Hematopoietic multipotent progenitor cell treated with erythropoietin and hydrocortisone succinate and interleukin-3 and kit ligand, for 15 days (in vitro differentiated cells): ENCODE measurements around the gene GTSE1.

Experiments
- DNase-seq: peaks from one replicate; pipeline ENCODE4 v3.0.0-alpha.2; 2015; ENCODE audit warnings: low spot score

GTSE1 gene

DNA sequence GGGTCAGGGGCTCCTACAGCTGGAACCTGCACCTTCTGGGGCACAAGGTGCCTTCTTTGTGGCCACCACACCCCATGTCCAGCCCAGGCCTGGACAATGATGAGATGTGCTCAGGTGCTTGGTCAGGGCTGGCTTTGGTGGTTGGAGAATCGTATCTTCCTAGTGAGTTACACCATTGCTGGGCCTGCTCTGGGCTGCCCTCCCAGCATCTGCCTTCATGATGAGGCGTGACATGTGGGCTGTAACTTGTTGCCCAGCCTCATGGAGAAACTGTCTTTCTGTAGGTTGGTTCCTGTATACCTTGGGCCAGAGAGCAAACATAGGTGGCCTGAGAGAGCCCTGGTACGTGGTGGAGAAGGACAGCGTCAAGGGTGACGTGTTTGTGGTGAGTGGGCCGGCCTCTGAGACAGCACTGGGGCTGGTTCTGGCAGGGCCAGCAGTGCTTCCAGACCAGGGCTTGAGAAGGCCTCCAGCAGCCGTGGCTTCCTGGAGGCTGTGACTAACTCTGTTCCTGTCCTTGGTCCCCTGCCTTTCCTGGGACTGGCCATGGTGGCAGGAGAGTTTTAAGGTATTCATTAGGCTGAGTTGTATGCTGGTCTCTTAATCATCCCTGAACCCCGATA is 56.9 kb downstream of the GTSE1 start:
- DNase-seq, result no peak

DNA sequence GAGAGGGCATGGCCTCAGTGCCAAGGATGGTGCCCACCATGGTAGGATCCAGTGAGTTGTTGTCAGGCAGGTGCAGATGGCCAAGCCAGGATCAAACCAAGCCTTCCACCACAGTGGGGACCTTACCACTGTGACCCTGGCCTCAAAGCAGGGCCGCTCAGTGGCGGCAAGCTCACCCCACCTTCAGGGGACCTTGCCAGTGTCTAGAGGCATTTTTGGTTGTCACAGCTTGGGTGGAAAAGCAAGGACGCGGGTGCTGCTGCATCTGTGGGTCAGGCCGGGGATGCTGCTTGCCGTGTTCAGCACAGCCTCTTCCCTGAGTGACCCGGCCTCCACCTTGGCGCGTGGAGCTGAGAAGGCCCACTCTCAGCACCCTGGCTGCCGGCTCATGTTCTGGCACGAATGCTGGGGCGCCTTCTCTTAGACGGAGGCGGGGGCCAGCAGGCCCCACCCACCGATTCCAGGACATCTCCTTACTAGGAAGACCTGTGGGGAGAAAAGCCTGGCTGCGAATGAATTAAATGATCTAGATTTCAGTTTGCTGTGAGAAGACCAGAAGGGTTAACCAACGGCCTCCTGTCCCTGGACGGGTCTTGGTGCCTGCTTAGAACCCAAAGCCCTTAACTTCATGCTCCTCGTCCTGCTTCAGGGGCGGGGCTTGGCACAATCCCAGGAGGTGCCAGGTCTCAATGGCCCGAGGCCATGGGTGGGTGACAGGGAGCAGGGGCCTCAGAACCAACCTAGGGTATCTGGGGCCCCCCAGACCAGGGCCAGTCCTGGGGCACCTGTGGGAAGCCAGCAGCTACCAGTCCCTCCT is 57.7 kb downstream of the GTSE1 start:
- no peak for DNase-seq

DNA sequence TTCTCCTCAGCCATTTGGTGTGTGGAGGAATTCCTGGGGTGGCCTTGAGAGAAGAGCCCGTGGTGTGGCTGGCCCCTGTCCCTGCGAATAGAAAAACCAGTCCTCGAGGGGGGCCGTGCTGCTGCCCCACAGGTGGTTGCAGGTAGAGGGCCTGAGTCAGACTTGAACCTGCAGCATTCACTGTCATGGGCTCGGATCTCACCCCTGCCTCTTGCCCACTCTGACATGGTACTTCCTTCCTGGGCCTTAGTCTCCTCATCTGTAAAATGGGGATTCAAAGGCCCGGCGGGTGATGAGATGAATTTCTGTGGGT is 58.3 kb downstream of the GTSE1 start:
- DNase-seq, result no peak

DNA sequence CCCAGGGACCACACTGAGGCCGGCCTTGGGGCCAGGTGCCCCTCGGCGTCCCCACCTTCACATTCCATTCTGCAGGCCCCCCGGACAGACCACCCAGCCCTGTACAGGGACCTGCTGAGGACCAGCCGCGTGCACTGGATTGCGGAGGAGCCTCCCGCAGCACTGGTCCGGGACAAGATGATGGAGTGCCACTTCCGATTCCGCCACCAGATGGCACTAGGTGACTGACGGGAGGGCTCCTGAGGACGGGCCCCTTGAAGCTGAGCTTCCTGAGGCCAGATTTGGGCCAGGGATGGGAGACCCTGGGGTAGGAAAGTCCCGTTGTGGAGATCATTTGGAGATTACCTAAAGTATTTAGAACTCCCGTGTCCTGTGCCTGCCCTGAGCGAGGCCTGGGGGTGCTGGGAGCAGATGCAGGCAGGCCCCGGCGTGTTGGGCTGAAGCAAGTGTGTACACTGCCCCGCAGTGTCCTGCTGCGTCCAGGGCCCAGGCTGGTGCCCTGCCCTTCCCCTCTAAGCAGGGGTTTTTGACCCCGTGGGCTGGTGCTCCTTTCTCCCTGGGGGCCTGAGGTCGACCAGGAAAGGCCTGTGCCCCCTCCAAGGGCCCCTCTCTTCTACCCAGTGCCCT is 58.8 kb downstream of the GTSE1 start:
- DNase-seq, result peak; percentile 49

DNA sequence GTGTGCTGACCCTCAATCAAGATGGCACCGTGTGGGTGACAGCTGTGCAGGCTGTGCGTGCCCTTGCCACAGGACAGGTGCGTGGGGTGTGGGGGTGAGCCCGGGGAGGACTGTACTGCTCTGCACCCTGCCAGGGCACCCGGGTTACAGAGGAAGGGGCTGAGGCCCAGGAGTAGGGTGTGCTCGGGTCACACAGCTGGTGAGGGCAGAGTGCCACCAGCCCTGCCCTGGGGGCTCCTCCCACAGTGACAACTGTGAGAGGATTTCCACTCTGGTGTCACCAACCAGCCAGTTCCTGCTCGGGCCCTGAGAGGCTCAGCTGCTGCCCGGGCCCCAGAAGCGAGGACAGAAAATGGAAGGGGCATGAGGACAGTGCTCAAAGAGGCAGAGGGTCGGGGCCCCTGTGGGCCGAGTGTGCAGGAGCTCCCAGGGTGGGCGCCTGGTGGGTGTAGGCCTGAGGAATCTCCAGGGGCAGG is 59.4 kb downstream of the GTSE1 start:
- DNase-seq, result no peak

DNA sequence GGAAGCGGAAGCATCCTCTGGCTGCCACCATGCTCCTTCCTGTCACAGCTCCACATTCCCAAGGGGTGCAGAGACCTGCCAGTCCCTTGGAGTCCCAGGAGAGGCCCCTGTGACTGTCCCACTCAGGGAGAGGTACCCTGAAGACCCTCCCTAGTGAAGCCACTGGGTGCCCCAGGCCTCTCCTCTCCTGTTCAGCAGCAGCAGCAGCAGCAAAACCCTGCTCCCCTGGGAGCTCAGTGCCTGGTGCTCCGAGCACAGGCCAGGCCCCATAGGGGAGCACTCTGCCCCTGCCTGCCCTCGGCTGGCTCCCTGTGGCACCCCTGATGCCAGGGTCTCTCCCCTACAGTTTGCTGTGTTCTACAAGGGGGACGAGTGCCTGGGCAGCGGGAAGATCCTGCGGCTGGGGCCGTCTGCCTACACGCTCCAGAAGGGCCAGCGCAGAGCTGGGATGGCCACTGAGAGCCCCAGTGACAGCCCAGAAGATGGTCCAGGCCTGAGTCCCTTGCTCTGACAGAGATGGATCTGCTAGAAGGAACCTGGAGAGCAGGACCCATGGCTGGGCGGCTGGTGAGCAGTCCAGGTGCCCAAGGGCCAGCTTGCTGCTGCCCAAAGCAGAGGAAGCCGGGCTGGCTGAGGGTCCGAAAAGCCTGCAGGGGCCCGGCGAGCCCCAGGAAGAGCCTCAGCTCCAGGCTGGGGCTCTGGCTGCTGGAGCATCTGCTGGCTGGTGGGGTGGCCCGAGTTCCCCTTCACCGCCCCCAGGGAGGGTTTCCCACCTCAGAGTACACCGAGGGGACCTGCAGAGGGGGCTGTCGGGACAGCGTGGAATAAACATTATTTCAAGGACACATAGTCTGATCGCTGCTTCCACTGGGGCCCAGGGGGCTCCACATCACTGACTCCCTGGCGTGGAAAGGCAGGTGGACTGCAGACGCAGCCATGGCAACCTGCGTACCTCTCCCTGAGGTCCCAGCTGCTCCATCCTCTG is 60.1 kb downstream of the GTSE1 start:
- no peak for DNase-seq

DNA sequence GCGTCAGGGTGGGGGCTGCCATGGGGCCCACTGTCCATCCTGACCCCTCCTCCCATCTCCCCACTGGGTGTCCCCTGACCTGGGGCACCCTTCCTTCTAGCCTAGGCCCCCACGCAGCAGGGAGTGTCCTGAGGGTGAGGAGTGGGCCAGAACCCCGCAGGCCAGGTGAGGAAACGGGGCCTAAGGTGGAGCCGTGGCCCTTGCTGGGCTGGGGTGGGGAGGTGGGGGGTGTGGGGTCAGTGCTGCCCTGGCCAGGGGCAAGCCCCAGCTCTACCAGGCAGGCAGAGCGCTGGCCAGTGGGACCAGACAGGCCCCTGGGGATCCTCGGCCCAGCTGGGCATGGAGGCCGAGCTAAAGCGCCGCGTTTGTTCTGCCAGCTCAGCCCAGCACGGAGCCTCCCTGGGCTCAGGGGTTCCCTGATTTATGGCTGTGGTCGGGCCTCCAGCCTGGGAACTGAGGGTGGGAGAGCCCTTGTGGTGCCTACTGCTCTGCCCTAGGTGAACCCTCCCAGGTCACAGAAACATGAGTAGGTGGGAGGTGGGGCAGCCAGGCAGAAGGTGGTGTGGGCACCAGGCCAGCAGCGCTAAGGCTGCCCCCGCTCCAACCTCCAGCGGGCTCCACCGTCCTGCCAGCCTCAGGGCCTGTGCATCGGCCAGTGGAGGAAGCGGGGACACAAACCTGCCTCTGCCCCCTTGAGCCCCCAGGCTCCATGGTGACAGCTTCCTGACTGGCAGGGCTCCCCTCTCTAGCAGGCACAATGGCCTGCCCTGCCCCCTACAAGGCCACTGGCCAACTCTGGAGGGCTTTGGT is 61.2 kb downstream of the GTSE1 start:
- DNase-seq, result no peak

DNA sequence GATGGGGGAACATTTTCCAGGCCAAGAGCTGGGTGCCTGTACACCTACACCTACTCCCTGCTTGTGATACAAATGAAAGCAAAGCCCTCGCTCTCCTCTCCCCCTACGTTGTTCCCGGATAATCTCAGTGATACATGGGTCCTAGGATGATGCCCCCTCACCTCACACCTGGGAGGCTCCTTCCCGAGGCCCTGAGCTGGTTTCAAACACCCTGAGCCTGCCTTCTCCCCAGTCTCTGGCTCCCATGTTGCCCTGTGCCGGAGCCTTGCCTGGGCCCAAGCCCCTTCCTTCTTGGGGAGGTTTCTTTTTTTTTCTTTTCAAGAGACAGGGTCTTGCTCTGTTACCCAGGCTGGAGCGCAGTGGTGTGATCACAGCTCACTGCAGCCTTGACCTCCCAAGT is 62.1 kb downstream of the GTSE1 start:
- no peak for DNase-seq

DNA sequence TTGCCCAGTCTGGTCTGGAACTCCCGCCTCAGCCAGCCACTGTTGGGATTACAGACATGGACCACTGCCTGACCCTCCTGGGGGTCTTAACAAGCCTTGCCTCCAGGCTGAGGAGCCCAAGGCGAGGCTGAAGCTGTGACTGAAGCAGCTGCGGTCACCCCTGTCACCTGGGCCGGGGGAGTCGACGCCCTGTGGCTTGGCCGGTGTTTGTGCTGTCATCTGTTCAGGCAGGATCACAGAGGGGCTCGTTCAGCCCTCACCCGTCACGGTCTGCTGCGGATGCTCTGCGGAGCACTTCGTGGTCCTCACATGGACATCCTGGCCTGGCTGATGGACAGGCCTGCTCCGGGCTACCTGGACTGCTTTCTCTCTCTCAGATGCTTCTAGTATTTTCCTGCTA is 62.7 kb downstream of the GTSE1 start:
- no peak for DNase-seq

DNA sequence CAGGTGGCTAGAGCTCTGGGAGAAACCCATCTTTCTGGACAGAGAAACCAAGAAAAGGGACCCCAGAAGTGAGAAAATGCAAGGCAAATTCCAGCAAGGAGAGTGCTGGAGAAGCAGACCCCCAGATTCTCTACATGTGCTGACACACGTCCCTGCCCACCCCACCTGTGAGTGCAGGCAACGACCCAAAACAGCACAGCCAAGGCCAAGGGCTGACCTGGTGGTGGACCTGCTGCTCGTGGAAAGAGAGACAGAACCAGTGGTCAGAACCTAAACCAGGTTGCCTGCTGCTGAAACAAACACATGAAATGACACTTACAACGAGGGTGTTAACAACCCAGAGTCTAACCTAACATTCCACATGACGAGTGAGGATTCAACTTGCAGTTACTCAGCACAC is 63.4 kb downstream of the GTSE1 start:
- DNase-seq, result no peak

DNA sequence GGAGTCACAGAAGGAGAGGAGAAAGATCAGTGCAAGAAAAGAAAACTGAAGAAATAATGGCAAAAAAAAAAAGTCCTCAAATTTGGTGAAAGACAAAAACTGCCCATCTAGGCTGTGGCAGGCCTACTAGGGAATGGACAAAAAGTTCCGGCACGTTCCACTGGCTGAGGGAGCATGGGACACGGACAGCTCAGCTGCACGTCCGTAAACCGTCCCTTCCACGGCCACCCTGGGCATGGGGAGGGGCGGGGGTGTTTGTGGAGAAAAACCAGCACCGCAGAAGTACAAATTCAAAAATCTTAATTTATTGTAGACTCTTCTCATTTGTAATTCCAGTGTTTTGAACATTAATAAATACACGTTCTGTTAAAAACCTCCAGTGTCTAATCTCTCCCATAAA is 64.2 kb downstream of the GTSE1 start:
- no peak for DNase-seq

DNA sequence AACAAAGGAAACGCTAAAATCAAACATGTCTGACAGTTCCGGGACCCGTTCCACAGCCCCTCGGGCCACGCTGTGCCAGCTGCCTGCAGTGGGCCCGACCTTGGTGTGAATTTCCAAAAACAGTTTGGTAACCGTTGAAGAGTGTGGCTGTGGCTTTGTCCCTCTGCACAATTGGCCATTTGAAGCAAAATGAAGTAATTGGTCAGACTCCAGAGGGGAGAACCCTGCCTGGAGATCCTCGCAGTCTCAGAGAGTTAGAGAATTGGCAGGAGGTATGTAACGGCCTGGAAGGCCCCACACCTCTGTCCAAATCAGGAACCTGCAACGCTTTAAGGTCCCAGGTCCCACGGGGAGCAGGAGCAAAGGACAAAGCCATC is 65.1 kb downstream of the GTSE1 start:
- no peak for DNase-seq

DNA sequence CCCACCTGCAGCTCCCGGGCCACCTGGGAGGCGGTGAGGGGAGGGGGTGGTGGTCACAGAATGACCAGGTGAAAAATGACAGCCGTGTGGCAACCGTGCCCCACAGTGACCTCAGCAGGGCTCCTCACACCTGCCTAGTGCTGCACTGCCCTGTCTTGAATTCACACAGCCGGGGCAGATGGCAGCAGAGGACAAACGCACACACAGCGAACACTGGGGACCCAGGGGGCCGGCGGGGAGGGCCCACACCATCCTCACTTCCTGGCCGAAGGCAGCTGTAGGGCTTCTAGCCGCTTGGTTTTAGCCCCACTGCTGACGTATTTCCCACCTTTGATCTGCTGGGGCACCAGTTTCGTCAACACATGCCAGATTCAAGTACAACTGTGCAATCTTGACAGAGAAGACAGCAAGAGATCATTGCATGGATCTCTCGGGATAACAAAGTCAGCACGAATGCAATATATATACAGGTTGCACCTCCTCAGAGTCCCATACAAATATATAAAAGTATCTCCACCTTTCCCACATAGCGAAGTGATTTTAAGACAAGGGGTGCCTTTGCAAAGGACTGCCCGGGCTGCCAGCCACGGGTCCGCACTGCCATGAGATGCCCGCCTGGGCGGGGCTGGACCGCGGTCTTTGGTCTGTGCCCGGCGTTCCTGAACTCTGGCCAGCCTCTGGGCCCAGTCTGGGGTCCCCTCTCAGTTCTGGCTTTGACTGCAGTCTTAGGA is 65.7 kb downstream of the GTSE1 start:
- DNase-seq, result no peak

DNA sequence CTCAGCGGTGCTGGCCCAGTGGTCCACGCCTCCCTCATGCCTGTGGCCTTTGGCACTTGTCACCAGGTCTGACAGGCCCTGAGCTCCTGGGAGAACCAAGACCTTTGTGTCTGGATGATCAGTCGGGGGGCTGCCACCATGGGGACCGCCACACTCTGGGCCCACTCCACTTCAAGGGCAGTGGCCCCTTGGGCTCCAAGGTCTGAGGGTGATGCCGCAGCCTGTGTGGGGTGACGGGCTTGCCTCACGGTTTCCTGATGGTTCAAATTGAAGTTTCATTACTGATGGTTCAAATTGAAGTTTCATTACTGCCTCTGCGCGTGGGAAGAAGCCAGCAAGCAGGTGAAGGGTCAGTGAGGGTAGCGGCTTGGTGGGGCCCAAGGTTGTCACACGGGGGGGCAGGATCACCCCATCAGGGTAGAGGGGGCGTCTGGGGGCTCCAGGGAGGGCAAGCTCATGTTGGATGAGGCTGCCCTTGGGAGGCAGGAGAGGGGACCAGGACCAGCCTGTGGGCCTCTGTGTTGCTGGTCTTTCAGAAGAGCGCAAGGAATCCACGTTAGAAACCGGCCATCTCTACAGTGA is 66.4 kb downstream of the GTSE1 start:
- DNase-seq, result no peak

DNA sequence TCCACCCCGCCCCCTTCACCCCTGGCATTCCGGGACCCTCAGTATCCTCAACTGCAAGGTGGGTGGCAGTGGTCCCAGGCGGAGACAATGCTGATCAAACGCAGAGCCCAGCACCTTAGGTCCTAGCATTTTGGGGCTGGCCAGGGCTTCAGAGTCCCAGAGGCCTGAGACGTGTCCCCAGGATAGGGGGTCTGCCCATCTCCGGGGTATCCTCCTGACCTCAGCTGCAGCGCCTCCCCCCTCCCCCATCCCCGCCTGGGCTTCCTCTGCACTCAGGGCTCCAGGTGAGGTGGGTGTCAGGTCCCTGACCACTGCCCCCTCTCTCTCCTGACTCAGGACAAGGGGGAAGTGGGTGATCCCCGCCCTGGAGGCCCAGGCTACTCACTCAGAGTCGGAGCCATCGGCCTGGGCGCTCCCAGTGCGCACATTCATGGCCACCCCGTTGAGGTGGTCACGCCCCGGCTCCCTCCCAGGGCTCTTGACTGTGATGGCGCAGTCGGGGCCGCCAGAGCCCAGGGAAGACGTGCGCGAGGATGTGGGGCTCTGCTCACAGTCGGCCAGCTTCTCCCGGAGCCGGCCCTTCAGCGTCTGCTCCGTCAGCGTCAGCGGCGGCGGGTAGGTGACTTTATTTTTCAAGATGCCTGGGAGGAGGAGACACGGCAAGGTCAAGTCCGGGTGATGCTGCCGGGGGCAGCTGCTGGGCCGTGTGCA is 67.1 kb downstream of the GTSE1 start:
- DNase-seq, result no peak

DNA sequence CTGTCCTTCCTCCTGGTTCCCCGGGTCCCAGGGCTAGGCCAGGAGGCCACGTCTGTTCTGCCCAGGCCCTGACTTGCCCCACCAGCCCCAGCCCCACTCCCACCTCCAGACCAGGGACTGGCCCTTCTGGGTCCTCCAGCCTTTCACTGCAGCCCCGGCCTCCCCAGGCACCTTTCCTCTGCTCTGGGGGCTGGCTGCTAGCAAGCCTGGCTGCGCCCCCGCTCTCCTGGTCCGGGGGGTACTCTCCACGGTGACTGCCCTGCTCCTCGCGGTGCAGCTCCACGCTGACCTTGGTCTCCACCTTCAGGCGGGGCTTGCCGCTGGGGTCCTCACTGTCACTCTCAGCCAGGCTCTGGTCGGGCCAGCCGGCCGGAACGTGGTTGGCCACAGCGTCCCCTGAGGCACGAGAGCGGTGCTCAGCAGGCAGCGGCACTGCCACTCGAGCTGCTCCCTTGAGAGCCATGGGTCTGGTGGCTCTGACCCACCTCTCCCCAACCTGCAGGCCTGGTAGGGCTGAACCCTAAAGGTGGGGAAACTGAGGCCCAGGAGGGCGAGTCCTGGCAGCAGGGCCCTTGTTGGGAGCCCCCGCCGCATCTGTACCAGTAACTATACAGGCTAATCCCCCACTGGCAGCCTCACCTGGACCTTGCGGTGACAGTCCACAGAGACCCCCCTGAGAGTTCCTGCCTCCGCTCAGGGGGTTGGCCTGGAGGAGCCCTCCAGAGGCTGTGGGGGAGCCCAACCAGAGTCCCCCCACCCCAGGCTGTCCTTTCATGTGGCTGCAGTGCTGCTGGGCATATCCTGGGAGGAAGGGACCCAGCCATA is 67.9 kb downstream of the GTSE1 start:
- DNase-seq, result no peak

DNA sequence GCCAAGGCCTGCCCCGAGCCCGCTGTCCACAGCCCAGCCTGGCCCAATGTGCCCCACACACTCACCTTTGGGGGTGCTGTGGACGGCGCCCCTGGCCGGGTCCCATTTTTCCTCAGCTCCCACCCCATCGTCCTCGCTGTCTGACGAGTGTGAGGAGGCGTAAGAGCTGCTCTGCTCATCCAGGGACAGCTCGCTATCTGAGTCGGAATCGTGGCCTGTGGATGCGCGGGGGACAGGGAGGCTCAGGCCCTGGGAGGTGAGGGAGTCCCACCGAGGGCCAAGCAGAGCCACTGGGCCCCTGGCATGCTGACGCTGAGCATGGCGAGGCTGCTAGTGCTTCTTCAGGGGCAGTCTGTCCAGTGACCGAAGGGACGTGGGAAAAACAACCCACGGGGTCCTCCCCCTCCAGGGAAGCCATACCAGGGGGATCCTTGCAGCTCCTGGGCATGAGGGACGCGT is 68.5 kb downstream of the GTSE1 start:
- DNase-seq, result no peak

DNA sequence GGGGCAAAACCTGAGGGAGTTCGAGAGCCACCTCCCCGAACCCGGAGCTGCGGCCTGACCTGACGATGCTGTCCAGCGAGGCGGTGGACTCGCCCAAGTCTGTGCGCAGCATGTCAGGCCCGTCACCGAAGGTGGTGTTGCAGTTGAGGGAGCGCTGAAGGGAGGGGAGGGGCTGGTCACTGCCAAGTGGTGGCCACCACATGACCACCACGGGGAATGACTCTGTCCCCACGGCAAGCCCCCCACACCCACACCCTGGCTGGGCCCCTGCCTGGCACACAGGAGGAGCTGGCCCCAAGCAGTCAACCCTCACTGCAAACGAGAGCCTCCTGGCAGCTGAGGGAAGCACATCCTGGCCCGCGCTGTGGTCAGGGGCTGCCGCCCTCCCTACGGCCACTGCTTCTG is 69.7 kb downstream of the GTSE1 start:
- no peak for DNase-seq
